HG03439 (cell line): ENCODE measurements around the gene ATP1B3.
"Not testable (repeated sequence)": the region's sequence is repeated elsewhere in the genome, so short reads cannot be mapped to it uniquely, and the experiment has no call there.

Source experiments
- ATAC-seq: cut with Tn5 transposase; IDR thresholded peaks from one replicate; pipeline ENCODE4 v1.9.1; 2021; ENCODE audit warnings: mild to moderate bottlenecking, moderate library complexity; ENCODE audit not compliant: unreplicated experiment

ATP1B3 gene

GRCh38 chr3:141901914-141902313 is 25.5 kb downstream of the ATP1B3 start:
- ATAC-seq, result no peak

- no peak for ATAC-seq
These were observed 27.8 kb downstream of the ATP1B3 start for GRCh38 chr3:141904203-141904602.

GRCh38 chr3:141905129-141905528 is 28.7 kb downstream of the ATP1B3 start:
- ATAC-seq, result no peak

GRCh38 chr3:141909408-141909807 is 33.0 kb downstream of the ATP1B3 start:
- ATAC-seq, result no peak

GRCh38 chr3:141909986-141910385 is 33.5 kb downstream of the ATP1B3 start:
- not testable (repeated sequence) for ATAC-seq

GRCh38 chr3:141913150-141913811 is 36.8 kb downstream of the ATP1B3 start:
- no peak for ATAC-seq

GRCh38 chr3:141914311-141914710 is 37.9 kb downstream of the ATP1B3 start:
- ATAC-seq, result no peak

- ATAC-seq, result no peak
These were observed 38.6 kb downstream of the ATP1B3 start for GRCh38 chr3:141915016-141915415.

GRCh38 chr3:141915766-141916165 is 39.3 kb downstream of the ATP1B3 start:
- no peak for ATAC-seq

GRCh38 chr3:141920701-141921100 is 44.3 kb downstream of the ATP1B3 start:
- no peak for ATAC-seq

- ATAC-seq, result no peak
These were observed 44.9 kb downstream of the ATP1B3 start for GRCh38 chr3:141921316-141921715.

GRCh38 chr3:141925677-141926076 is 49.2 kb downstream of the ATP1B3 start:
- not testable (repeated sequence) for ATAC-seq

GRCh38 chr3:141926929-141927328 is 50.5 kb downstream of the ATP1B3 start:
- no peak for ATAC-seq

- no peak for ATAC-seq
These were observed 52.3 kb downstream of the ATP1B3 start for GRCh38 chr3:141928631-141929270.

- no peak for ATAC-seq
These were observed 53.0 kb downstream of the ATP1B3 start for GRCh38 chr3:141929341-141929995.

- no peak for ATAC-seq
These were observed 54.4 kb downstream of the ATP1B3 start for GRCh38 chr3:141930801-141931200.

- no peak for ATAC-seq
These were observed 57.2 kb downstream of the ATP1B3 start for GRCh38 chr3:141933421-141934300.

- no peak for ATAC-seq
These were observed 57.9 kb downstream of the ATP1B3 start for GRCh38 chr3:141934354-141934753.

GRCh38 chr3:141938011-141938500 is 61.6 kb downstream of the ATP1B3 start:
- ATAC-seq, result no peak

GRCh38 chr3:141939759-141940158 is 63.3 kb downstream of the ATP1B3 start:
- no peak for ATAC-seq

GRCh38 chr3:141940194-141940776 is 63.8 kb downstream of the ATP1B3 start:
- no peak for ATAC-seq
